ENCODE measurements around the gene AK8.

GRCh38 chr9:132679946-132680625 is 198.0 kb downstream of the AK8 start:
- TF ChIP-seq CTCF (IDR thresholded peaks at IDR 0.05 in 2 of 3, conservative IDR thresholded peaks at IDR 0.05 in 1 of 3; ENCODE audit: borderline replicate concordance in 1 of 3, insufficient read depth in 1 of 3, low read depth in 2 of 3, low read length in 2 of 3) (no peak), POLR2A (IDR thresholded peaks at IDR 0.05; ENCODE audit: borderline replicate concordance, extremely low read depth, insufficient read depth, insufficient read length) (no peak), POLR2AphosphoS5 (IDR thresholded peaks at IDR 0.05; ENCODE audit: low read depth, low read length) (no peak), CEBPB (IDR thresholded peaks at IDR 0.05; ENCODE audit: low read depth) (no peak), RAD21 (IDR thresholded peaks at IDR 0.05; ENCODE audit: low read depth) (no peak), CBX3 (IDR thresholded peaks at IDR 0.05; ENCODE audit: low read depth) (no peak), EGR1 (IDR thresholded peaks at IDR 0.05; ENCODE audit: low read depth) (no peak), SIN3A (IDR thresholded peaks at IDR 0.05; ENCODE audit: low read depth) (no peak), TCF7L2 (IDR thresholded peaks at IDR 0.05; ENCODE audit: borderline replicate concordance, extremely low read depth, insufficient read depth, insufficient read length) (no peak), ELF1 (IDR thresholded peaks at IDR 0.05; ENCODE audit: borderline replicate concordance, low read depth) (no peak), MAX (IDR thresholded peaks at IDR 0.05) (no peak)
- TF ChIP-seq, protein P1, sequence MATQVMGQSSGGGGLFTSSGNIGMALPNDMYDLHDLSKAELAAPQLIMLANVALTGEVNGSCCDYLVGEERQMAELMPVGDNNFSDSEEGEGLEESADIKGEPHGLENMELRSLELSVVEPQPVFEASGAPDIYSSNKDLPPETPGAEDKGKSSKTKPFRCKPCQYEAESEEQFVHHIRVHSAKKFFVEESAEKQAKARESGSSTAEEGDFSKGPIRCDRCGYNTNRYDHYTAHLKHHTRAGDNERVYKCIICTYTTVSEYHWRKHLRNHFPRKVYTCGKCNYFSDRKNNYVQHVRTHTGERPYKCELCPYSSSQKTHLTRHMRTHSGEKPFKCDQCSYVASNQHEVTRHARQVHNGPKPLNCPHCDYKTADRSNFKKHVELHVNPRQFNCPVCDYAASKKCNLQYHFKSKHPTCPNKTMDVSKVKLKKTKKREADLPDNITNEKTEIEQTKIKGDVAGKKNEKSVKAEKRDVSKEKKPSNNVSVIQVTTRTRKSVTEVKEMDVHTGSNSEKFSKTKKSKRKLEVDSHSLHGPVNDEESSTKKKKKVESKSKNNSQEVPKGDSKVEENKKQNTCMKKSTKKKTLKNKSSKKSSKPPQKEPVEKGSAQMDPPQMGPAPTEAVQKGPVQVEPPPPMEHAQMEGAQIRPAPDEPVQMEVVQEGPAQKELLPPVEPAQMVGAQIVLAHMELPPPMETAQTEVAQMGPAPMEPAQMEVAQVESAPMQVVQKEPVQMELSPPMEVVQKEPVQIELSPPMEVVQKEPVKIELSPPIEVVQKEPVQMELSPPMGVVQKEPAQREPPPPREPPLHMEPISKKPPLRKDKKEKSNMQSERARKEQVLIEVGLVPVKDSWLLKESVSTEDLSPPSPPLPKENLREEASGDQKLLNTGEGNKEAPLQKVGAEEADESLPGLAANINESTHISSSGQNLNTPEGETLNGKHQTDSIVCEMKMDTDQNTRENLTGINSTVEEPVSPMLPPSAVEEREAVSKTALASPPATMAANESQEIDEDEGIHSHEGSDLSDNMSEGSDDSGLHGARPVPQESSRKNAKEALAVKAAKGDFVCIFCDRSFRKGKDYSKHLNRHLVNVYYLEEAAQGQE (IDR thresholded peaks at IDR 0.05; ENCODE audit: low read depth), result no peak
- TF ChIP-seq, protein P2, sequence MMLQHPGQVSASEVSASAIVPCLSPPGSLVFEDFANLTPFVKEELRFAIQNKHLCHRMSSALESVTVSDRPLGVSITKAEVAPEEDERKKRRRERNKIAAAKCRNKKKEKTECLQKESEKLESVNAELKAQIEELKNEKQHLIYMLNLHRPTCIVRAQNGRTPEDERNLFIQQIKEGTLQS (IDR thresholded peaks at IDR 0.05), result no peak
